Mammary epithelial cell (primary cell): Measurements from ENCODE around the gene SMIM11.
A peak's percentile ranks its signal among the peaks of the same experiment; 100 is the strongest.

ENCODE experiments used
- EZH2 ChIP-seq: IDR thresholded peaks from 2 replicates; pipeline ENCODE4 v1.6.1; 2012; ENCODE audit warnings: low read length, inconsistent platforms, borderline replicate concordance
- TF ChIP-seq, protein P1 (sequence below), 2 donors: IDR thresholded peaks in 1 of 2; conservative IDR thresholded peaks in 1 of 2; 2 replicates each; pipeline ENCODE4 v1.5.1; 2011 to 2012; ENCODE audit warnings: inconsistent platforms in 2 of 2, low read length in 2 of 2, mild to moderate bottlenecking in 2 of 2, control low read depth in 1 of 2, low read depth in 1 of 2; ENCODE audit not compliant: insufficient read depth in 1 of 2; ENCODE audit errors: extremely low read depth in 1 of 2

GRCh38 chr21:34351786-34352241, 23.5 kb upstream of the SMIM11 start:
- TF ChIP-seq, protein P1, sequence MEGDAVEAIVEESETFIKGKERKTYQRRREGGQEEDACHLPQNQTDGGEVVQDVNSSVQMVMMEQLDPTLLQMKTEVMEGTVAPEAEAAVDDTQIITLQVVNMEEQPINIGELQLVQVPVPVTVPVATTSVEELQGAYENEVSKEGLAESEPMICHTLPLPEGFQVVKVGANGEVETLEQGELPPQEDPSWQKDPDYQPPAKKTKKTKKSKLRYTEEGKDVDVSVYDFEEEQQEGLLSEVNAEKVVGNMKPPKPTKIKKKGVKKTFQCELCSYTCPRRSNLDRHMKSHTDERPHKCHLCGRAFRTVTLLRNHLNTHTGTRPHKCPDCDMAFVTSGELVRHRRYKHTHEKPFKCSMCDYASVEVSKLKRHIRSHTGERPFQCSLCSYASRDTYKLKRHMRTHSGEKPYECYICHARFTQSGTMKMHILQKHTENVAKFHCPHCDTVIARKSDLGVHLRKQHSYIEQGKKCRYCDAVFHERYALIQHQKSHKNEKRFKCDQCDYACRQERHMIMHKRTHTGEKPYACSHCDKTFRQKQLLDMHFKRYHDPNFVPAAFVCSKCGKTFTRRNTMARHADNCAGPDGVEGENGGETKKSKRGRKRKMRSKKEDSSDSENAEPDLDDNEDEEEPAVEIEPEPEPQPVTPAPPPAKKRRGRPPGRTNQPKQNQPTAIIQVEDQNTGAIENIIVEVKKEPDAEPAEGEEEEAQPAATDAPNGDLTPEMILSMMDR (conservative IDR thresholded peaks at IDR 0.05 in 1 of 2, IDR thresholded peaks at IDR 0.05 in 1 of 2; ENCODE audit: extremely low read depth in 1 of 2, insufficient read depth in 1 of 2, low read depth in 1 of 2, low read length in 2 of 2), result peak; percentile 38 to 55
- no peak for TF ChIP-seq EZH2
